Inflammatory macrophage treated with lipopolysaccharide for 1 hour (primary cell): ENCODE measurements around the gene PPP1R12B.

Source experiments
- DNase-seq, 2 donors: peaks; one replicate each; pipeline ENCODE4 v3.0.0-alpha.2; 2020 to 2022

PPP1R12B gene

GRCh38 chr1:202348509-202349205 lies at the start of gene PPP1R12B:
PPP1R12B (plus strand) TSS chr1:202348699; CDS start chr1:202348852, 153 bp downstream.
- DNase-seq, result peak; percentile 97 to 99

DNA sequence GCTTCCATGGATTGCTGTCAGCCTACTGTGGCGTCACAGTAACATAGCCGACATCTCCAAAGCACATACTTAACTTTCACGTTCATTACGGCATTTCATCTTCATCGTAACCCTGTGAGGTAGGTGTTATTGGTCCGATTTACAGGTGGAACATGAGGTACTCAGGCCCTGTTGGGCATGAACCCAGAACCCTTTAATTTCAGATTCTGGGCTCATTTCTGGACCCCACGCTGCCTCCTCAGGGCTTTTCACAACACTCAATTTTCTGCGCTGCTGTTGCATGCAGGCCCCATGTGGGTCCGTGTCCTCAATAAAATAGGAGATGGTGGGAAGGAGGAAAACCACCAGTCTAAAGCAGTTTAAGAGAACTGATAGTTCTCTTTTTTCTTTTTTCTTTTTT lies 46.3 kb upstream of the PPP1R12B start:
- DNase-seq, result no peak

DNA sequence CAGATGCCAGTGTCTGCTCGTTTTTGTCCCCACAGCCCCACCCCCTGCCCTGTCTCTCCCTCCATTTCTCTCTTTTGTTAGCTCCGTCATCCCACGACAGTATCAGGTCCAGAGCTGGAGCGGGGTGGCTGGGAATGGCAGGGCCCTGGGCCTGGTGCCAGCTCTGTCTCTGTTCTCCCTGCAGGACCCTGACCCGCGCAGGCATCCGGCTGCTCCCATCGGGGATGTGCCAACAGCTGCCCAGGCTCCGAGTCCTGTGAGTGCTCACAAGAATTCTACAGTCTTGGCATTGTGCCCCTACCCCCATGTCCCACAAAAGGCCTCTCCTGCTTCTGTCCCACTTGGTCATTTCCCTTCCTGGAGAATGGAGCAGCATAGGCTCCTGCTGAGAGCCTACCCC lies 44.1 kb upstream of the PPP1R12B start:
- DNase-seq, result no peak

- DNase-seq, result no peak
These were observed 43.3 kb upstream of the PPP1R12B start for GRCh38 chr1:202305168-202305567.

DNA sequence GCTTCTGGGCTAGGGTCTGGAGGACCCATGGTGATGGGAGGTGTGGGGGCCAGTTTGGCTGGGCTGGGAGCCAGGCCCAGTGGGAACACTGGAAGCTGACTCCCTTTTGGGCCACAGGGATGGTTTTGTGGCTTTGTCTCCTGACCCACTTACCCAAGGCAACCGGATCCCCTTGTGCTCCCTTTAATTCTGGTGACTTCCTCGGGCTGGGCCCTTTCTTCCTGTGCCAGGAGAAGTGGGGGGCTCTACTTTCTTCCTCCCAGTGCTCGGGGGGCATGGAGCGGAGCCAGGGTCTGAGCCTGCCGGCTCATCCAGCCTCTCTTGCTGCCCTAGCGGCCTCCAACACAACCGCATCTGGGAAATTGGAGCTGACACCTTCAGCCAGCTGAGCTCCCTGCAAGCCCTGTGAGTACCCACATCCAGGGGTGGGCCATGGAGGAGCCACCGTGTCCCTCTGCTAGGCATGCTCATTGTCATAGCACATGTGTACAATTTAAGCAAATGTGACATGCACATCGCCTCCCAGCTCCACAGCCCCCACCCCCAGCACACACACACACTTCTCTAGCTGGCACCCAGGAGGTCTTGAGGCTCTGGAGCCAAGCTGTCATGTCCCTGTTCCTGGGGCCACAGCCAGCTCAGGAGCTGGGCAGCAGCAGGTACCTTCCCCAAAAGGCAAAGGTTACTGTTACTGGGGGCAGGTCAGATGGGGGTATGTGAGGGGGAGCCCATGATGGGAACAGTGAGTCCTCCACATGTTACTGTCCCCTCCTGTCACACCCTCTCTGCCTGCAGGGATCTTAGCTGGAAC lies 41.8 kb upstream of the PPP1R12B start:
- no peak for DNase-seq

GRCh38 chr1:202310071-202310725 lies 38.3 kb upstream of the PPP1R12B start:
- DNase-seq, result no peak

GRCh38 chr1:202310746-202311145 lies 37.8 kb upstream of the PPP1R12B start:
- DNase-seq, result no peak

- DNase-seq, result no peak
These were observed 36.4 kb upstream of the PPP1R12B start for GRCh38 chr1:202311875-202312635.

- peak; percentile 39 to 74 for DNase-seq
These were observed 32.8 kb upstream of the PPP1R12B start for GRCh38 chr1:202315576-202316168.

DNA sequence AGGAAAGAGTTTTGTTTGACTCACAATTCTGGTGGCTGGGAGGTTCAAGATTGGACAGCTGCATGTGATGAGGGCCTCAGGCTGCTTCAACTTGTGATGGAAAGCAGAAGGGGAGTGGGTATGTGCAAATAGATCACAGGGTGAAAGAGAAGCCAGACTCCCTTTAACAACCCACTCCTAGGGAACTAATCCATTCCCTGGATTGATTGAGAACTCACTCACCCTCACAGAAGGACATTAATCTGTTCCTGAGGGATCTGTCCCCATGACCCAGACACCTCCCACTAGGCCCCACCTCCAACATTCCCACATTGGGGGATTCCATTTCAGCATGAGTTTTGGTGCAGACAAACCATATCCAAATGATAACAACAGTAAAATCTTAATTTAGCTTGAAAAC lies 32.3 kb upstream of the PPP1R12B start:
- no peak for DNase-seq

GRCh38 chr1:202317941-202318925 lies 30.3 kb upstream of the PPP1R12B start:
- no peak for DNase-seq

DNA sequence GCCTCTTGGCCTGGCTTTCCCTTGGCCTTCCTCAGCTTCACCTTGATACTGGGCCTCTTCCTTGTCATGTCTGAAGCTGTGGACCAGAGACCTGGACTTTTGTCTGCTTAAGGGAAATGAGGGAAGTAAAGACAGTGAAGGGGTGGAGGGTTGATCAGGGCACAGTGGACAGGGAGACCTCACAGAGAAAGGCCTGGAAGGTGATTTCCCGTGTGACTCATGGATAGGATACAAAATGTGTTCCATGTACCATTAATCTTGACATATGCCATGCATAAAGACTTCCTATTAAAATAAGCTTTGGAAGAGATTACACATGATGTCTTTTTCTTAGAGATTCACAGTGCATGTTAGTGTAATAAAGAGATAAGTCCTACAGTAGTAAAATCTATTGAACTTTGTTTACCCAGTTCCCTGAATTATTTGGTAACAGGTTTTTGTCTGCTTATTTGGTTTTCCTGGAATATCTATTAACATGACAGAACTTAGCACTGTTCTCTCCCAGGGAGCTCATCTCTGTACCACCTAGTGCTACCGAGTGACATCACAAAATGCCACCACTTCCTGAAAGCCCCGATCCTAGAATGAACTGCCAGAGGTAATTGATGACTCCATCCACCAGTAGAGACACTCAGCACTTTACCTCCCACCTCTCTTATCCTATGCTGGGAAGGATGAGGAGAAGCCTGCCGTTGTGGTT lies 29.0 kb upstream of the PPP1R12B start:
- no peak for DNase-seq

DNA sequence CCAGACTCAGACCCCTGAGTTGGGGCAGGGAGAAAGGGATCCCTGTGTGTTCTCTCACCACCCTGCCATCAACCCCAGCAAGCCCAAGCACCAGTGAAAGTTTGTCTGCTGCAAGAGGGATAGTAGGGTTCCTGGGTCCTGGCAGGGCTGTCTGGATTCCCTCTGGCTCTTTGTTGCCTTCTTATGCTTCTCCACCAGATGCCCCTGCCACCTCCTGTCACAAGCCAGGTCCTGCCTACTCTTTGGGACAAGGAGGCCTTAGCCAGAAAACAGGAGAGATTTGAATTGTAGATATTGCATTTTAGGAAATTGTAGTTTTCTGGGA lies 28.5 kb upstream of the PPP1R12B start:
- no peak for DNase-seq

DNA sequence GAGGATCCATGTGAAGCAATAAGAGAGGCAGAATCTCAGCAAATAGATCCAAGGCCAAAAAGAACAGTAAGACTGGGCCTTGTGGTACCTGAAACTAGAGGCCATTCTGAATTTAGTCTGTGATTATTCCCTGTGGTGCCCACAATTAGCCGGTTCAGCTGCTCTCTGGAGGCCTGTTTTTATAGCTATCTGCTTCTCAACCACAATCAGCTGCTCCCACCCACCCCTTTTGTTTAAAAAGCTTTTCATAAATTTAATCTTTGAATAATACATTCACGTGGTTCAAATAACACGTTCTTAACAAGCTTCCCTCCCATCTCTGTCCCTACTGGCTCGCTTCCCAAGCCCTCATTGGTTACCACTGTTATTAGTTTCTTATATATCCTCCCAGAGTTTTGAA lies 24.8 kb upstream of the PPP1R12B start:
- DNase-seq, result no peak

DNA sequence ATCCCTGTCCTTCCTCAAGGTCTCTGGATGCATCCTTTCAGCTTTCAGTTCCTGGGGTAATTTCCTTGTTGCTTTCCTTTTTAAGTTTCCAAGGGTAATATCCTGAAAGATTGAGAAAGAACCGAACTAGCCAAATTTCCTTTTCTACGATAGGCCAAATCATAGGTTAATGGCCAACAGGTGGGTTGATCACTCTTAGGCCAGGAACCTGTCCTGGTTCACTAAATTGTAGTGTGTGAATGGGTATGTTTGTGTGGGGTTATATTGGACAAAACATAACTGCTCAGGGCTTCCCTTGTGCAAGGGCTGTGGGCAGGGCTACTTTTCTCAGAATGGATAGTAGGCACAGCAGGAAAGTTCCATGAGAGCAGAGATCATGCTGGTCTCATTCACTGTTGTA lies 23.9 kb upstream of the PPP1R12B start:
- no peak for DNase-seq

- DNase-seq, result no peak
These were observed 18.6 kb upstream of the PPP1R12B start for GRCh38 chr1:202329891-202330290.

- no peak for DNase-seq
These were observed 14.6 kb upstream of the PPP1R12B start for GRCh38 chr1:202333861-202334260.

DNA sequence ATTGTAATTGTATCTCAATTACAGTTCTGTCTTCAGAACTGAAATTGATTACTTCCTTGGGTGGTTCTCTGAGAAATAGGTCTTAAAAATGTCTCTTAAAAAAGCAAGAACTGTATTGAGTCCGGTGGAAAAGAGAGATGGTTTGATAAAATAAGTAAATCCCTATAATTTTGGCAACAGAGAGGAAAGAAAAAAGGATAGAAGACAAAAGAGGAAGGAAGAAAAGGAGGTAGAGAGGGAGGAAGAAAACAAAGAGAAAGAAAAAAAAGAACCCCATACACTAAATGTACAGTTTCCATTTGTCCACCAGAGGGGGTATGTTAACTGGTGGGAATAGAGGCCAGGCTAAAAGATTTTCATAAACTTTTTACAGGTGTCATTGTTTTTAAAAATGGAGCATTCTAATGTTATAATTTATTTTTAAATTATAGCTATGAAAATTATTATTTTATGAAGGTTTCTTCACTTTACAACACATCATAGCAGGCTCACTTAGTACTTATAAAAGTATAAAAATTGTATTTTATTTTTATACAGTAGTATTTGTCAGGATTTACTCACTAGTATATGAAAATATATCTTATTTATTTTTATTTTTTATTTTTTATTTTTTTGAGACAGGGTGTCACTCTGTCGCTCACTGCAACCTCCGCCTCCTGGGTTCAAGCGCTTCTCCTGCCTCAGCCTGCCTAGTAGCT lies 4.7 kb upstream of the PPP1R12B start:
- peak; percentile 31 to 60 for DNase-seq

- no peak for DNase-seq
These were observed 442 bp upstream of the PPP1R12B start for GRCh38 chr1:202348005-202348508.
